Subcutaneous adipose tissue (tissue), 4 donors: ENCODE measurements around the gene APBB2. TPM values are rescaled to one million over a fixed set of nuclear protein-coding genes. Genes with fewer than 3 reads are reported as not detected.

Source experiments
- total RNA-seq, 4 donors: library from RNA; depleted of rRNA; stranded (reverse); fragments of >200 nt; gene quantifications; one replicate each; pipeline ENCODE4 v1.1.0, GENCODE V29; 2016
- TF ChIP-seq, protein P1 (sequence below): fragments of 450-650 bp; IDR thresholded peaks from one replicate; pipeline ENCODE4 v1.5.1; 2016; ENCODE audit warnings: low read depth, mild to moderate bottlenecking, control low read depth, antibody characterized with exemption, moderate library complexity

APBB2 gene
- total RNA-seq, 4 donors from 2014 or later, result 55.6 to 181 (median 124) TPM

DNA sequence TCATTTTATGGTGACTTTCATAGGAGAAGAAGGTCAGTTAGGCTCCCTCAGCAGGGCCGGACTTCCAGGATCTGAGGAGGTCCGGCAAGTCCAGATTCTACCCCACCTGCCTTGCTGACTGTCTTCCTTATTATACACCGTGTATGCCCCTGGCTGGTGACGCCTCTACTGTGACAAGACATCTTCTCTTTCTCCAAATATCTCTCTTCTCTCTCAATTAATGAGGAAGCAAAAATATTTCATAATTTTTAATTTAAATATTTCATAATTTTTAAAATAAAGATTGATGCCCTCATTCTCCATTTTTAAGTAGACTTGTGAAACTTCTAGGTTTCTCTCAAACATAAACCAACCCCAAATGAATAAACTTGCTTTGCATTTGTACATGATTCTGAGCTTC, 262.1 kb downstream of the APBB2 start:
- TF ChIP-seq, protein P1, sequence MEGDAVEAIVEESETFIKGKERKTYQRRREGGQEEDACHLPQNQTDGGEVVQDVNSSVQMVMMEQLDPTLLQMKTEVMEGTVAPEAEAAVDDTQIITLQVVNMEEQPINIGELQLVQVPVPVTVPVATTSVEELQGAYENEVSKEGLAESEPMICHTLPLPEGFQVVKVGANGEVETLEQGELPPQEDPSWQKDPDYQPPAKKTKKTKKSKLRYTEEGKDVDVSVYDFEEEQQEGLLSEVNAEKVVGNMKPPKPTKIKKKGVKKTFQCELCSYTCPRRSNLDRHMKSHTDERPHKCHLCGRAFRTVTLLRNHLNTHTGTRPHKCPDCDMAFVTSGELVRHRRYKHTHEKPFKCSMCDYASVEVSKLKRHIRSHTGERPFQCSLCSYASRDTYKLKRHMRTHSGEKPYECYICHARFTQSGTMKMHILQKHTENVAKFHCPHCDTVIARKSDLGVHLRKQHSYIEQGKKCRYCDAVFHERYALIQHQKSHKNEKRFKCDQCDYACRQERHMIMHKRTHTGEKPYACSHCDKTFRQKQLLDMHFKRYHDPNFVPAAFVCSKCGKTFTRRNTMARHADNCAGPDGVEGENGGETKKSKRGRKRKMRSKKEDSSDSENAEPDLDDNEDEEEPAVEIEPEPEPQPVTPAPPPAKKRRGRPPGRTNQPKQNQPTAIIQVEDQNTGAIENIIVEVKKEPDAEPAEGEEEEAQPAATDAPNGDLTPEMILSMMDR, result no peak

DNA sequence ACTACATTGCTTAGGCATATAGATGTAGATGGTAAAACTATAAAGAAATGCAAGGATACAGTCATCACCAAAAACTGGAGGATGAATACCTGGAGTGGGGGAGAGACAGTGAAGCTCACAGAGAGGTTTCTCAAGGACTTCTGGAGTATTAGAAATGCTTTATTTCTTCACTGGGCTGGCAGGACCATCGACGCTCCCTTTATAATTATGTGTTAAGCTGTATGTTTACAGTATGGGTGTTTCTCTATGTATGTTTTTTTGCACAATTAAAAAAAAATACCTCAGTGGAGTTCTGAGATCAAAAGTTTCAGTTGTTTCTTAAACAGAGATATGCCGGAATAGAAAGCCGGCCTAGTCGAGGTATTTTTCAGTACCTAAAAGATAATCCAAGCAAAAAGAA, 263.3 kb downstream of the APBB2 start:
- TF ChIP-seq, protein P1, result no peak

DNA sequence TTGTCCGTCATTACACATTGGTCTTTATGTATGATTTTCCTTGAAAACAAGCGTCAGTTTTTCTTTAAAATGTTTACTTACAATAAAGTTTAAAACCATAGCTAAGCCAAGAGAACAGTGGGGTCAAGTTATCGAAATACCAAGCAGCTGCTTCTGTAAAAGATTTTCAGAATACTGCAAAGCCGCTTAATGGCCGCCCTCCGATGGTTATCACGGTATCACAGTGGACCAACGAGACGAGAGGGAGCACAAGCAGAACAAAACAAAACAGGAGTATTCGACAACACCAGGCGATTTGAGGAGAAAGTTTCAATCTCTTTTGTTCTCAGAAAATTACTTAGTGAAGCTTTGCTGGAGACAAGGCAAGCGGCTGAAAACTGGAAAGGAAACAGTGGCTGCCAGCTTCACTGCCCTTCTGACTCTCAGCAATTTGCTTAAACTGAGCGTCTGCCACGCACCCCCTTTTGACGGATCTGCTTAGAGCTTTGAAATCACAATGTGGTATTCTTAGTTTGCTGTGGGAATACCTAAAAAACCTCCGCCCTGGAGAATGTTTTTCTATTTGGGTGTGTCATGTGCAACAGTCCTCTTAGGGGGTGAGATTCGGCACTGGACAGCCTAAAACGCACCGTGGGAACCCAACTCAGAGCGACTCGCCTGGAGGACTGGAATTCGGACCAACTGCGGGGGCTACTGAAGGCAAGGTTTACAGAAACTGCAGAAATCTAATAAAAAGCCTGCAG, 264.8 kb downstream of the APBB2 start:
- TF ChIP-seq, protein P1, result no peak

DNA sequence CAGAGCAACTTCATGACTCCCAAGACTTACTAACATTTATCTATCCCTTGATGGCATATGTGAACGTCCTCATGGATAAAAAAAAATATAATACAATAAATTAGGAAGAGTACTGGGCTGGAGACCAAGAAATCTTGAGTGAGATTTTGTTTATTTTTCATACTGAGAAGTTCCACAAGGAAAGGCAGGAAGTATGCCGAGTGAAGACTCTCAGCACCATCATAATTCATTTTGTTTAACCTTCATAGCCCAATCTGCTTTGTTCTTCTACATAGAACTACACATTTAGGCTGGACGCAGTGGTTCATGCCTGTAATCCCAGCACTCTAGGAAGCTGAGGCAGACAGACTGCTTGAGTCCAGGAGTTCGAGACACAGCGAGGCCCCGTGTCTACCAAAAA, 266.3 kb downstream of the APBB2 start:
- TF ChIP-seq, protein P1, result no peak

DNA sequence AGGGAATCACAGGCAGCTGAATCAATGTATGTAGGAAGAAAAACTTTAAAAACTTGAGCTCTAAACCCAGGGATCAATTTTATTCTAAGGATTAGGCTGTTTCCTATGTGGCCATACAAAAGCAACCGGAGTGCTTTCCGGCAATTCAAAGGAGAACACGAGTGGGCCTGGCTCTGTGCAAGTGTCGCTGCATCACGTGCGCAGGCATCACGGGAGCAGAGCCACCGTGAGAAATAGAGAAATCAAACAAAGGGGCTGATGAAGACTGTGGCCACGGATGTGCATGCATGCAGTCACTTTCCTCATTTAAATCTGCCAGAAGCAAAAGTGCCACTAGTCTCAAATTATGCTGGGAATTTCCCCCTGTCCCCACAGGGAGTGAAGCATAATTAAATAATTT, 267.7 kb downstream of the APBB2 start:
- TF ChIP-seq, protein P1, result no peak

DNA sequence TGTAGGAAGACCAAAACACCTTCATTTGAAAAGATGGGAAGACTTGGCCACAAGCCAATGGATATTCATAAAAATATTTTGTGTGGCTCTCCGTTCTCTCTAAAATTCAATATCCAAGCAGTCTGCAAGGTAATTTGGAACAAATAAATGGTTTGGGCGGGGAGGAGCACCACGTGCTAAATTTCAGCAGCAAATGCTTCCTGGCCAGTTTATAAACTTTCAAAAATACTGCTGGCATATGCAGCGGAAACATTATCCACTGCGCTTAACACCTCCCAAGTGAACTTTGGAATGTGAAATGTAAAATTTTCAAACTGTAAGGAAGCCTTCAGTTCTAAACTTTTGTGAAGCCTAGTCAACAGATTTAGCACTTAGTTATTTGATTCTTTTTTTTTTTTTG, 273.6 kb downstream of the APBB2 start:
- TF ChIP-seq, protein P1, result no peak

DNA sequence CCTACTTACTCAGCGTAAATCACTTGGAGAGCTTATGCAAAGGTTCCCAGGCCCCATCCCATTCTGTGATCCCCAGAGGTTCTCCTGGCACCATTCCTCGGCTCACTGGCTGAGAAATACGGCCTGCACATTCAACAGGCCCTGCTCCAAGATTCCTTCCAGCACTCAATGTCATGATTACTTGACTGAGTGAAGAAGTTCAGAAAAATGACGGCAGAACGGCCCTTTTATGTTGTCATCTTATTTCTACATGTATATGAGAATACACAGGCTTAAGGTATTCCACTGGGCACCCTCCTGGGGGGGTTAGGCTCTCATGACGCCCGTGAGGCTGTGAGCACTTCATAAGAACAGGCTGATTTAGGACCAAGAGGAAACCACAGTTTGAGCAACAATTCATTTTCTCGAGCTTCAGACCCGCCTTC, 274.0 kb downstream of the APBB2 start:
- TF ChIP-seq, protein P1, result no peak
